GM15510 (cell line): Measurements from ENCODE around the gene TLR9.

Experiments
- POLR2A ChIP-seq: IDR thresholded peaks from 3 replicates; pipeline ENCODE4 v1.6.1; 2011; ENCODE audit warnings: borderline replicate concordance; ENCODE audit not compliant: insufficient read length; ENCODE audit errors: extremely low read depth

Gene TLR9

DNA sequence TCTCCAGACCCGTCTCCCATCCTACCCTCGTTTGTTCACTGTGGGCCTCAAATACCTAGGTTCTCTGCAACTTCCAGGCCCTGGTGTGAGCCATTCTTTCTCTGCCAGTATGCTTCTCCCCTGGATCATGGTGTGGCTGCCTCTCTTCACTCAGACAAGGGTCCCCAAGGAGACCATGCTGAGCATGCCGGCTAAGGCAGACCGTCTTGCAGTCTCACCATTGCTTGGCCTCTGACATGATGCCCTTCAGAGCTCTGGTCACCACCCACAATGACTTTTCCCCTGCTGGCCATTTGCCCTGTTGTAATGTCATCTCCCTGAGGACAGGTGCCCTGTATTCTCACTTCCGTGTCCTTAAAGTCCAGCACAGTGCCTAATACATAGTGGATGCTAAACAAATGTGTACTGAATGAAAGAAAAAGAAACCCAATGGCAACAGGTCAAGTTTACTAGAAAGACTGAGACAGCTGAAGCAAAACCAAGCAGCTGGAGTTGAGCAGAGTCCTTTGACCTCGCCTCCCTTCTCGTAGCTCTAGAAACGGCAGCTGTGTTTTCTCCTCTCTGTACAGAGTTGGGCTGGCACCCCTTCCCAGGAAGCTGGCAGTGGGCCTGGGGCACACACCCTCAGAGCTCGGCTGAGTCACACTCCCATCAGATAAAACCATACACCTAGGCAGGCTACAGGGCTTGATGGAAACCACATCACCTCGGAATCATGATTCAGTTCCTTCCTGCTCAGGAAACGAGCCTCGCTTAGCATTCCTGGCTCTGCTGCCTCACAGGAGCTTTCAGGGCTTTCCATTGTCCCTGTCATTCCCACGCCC is 8.6 kb downstream of the TLR9 start:
- no peak for TF ChIP-seq POLR2A

DNA sequence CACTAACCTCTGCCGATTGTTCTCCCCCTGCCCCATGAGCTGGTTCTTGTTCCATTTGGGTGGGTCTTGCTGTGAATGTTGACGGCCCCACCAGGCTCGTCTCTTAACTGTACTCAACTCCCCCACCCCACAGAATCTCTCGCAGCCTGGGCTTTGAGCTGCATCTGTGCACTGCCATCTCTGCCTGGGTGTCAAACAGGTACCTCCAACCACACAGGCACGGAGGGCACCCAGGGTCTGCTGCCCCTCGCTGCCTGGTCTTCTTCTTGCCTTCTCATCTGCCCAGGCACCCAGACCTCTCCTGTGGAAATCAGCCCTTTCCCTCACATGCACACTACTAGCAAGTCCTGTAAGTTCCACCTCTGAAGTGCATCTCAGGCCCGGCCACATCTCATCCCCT is 10.1 kb downstream of the TLR9 start:
- no peak for TF ChIP-seq POLR2A

DNA sequence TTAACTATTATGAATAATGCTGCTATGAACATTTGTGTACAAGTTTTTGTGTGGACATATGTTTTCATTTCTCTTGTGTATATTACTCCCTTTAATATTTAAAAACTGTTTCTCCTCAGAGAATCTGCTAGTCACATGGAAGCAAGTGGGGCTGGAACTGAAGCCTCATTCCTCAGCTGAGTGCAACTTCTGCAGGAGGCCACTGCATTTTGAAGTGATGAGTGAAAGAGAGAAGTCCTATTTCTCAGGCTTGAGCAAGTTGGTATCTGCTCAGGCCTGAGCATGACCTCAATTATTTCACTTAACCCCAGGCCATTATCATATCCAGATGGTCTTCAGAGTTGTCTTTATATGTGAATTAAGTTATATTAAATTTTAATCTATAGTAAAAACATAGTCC is 11.5 kb downstream of the TLR9 start:
- no peak for TF ChIP-seq POLR2A

DNA sequence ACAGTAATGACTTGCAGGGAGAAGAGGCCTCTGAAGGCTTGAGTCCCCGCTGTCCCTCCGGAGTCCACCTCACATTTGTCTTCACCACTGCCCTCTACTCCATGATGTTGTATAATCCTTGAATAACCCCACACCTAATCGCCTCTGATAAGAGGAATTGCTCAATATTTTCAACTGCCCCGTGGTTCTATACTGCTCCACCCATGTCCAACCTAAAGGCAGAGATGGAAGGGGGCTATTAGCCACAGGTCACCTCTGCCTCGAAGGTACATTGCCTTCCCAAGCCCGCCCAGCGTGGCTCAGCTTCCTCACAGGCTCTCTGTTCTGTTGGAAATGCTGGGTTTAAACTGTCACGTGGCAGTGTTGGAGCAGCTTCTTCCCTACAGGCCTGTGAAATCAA is 12.4 kb downstream of the TLR9 start:
- TF ChIP-seq POLR2A = no peak

DNA sequence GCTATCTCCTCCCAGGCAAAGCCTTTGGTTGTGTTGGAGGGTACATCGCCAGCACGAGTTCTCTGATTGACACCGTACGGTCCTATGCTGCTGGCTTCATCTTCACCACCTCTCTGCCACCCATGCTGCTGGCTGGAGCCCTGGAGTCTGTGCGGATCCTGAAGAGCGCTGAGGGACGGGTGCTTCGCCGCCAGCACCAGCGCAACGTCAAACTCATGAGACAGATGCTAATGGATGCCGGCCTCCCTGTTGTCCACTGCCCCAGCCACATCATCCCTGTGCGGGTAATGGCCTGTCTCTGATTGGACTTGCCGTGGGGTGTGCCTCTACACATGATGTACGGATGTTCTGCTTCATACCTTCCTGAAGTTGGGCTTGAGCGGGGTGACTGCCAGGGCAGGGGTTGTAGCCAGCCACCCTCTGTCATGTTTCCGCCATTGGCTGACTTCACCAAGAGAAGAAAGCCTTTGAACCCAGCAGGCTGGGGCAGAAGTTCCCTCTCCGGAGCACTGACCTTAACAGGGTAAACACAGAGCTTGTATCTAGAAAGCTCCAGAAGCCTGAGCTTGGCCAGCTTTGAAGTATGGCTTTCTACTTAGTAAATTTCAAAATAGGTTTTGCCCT is 14.1 kb downstream of the TLR9 start:
- no peak for TF ChIP-seq POLR2A

DNA sequence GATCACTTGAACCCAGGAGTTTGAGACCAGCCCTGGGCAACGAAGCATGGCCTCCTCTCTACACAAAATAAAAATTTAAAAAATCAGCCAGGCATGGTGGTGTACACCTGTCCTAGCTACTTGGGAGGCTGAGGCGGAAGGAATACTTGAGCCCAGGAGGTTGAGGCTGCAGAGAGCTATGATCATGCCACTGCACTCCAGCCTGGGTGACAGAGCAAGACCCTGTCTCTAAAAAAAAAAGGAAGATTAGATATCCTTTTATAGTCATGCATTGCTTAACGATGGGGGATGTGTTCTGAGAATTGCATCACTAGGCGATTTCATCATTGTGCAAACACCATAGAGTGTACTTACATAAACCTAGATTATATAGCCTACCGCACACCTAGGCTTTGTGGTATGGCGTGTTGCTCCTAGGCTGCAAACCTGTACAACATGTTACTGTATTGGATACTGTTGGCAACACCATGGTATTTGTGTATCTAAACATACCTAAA is 14.8 kb downstream of the TLR9 start:
- no peak for TF ChIP-seq POLR2A

DNA sequence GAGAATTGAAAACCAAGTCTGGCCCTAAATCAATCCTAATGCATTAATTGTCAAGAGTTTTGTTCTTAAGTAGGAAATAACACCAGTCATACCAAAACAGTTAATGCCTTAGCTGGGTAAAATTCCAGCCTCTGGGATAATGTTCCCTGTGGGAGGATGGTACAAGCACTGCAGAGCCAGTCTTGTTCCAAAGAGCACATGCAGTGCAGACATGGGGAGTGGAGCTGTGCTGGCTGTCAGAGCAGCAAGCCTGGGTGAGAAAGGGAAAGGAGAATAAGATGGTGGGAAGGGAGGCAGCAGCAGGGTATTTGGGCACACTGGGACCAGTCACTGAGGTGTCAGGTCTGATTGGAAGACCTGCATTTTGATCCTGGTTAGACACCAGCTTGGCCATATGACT is 15.4 kb downstream of the TLR9 start:
- no peak for TF ChIP-seq POLR2A

DNA sequence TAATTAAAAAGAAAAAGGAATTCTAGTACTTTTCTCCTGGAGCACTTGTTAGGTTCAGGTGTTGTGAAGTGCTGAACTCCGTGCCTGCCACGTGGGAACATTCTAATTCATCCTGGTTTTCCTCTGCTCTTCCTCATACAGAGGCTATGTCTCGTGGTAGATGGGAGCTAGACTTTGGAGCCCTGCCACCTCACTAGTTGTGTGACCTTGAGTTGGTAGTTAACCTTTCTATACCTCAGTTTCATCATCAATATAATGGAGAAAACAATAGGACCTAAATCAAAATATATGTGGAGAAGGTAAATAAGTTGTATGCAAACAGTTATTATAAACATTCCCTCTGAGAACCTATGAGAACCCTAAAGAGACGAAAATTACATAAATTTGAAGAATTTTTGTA is 16.9 kb downstream of the TLR9 start:
- TF ChIP-seq POLR2A = no peak

DNA sequence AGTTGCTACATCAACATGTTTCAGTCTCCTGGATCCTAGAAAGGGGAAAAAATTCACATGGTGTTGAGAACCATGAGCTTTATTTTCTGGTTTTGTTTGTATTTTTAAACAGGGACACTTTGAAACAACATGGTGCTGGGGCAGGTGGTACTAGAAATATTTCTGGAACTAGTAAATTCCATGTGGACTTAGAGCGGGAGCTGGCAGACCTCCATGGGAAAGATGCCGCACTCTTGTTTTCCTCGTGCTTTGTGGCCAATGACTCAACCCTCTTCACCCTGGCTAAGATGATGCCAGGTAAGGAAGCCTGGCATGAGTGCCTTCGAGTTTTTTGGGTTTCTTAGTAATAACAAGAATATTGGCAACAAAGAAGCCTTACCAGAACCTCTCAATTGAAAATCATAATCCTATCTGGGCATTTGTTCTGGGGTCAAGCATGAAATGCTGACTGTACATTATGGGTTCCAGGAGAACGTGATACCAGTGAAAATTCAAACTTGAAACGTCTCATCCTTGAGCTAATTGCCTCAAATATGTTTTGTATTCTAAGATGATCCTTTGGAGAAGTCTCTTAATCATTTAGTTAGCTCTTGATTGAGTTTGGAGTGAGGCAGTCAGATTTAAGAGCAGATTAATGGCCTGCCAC is 19.6 kb downstream of the TLR9 start:
- no peak for TF ChIP-seq POLR2A

DNA sequence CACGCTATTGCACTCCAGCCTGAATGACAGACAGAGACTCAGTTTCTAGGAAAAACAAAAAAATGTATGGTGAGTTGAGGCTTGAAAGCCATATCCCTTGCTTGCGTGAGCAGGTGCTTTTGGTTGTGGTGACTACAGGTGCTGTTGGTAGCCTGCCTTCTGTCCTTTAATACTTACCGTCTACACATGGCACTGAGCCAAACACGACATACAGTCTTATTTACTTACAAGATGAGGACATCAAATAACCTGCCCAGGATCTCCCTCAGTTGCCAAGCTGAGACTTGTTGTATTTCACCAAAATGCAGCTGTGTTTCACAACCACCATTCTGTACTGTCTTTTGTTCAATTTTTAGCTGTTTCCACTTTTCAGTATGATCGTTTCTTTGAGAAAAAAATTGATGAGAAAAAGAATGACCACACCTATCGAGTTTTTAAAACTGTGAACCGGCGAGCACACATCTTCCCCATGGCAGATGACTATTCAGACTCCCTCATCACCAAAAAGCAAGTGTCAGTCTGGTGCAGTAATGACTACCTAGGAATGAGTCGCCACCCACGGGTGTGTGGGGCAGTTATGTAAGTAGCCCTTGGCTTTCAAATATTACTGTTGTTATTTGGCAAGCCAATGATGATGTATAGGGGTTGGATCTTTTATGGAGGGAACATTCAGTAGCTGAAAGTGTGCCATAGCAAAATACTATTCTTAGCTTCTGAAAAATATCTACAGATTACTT is 20.9 kb downstream of the TLR9 start:
- TF ChIP-seq POLR2A = no peak

DNA sequence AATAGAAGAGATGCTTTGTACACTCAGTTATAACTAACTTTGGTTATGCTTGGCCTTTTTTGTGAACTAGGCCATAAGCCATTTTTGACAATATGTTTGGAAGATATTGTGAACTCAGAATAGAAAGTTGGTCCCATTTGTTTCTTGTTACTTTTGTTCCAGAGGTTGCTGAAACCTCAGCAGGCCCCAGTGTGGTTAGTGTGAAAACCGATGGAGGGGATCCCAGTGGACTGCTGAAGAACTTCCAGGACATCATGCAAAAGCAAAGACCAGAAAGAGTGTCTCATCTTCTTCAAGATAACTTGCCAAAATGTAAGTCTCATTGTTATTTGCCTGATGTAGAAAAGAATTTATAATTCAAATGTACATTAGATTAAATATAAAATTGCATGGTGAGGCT is 21.7 kb downstream of the TLR9 start:
- no peak for TF ChIP-seq POLR2A

DNA sequence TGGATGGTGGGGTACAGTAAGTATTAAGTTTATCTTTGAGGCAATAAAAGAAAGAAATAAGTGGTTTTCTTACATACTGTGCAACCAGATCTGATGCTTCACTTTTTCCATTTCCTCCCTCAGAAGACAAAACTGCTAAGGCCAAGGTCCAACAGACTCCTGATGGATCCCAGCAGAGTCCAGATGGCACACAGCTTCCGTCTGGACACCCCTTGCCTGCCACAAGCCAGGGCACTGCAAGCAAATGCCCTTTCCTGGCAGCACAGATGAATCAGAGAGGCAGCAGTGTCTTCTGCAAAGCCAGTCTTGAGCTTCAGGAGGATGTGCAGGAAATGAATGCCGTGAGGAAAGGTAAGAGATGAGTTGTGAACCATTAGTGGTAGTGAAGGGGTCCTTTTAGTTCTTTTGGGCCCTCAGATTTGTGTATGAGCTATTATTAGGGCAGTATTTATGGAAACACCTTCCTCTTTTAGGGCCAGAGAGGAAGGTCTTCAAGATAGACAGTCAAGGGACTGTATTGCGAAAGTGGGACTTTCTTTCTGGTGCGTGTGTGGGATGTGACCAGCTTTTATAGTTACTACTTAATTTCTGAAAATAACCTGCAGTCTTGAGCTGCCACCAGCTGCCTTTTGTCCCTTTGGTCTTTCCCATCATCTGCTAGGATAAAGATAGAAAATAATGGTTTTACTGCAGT is 22.9 kb downstream of the TLR9 start:
- TF ChIP-seq POLR2A = no peak

DNA sequence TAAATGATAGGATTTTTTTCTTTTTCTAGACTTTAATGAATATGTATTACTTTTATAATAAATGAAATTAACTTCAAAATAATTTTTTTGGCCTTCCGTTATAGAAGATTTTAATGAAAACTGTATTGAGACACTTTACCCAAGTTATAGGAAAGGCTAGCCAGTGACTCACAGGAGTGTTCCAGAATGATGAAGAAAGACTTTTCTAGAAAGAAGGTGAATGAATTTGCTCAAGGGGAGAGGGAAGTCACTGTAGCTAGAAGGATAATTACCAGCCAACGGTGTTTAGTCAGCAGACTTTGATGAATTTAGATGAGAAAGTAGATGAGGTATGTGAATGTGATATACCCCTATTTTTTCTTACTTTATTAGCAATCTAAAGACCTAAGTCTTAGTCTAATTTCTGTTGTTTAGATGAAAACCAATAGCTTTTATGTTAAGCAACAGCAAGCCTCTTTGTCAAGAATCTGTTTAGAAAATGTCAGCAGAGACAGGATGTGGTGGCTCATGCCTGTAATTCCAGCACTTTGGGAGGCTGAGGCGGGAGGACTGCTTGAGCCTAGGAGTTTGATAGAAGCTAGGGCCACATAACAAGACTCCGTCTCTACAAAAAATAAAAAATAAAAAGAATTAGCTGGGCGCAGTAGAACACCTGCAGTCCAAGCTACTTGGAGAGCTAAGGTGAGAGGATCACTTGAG is 24.3 kb downstream of the TLR9 start:
- no peak for TF ChIP-seq POLR2A
